NCI-H82 treated with DMSO at 0.1 percent for 48 hours (cell line): Measurements from ENCODE around the gene SUGCT.
"Not testable (repeated sequence)": the region's sequence is repeated elsewhere in the genome, so short reads cannot be mapped to it uniquely, and the experiment has no call there.

ENCODE experiments used
- DNase-seq: peaks from one replicate; lab custom pipeline; 2025; ENCODE audit not compliant: unreplicated experiment; lab: John Stamatoyannopoulos, UW

SUGCT gene

GRCh38 chr7:40244226-40244625 lies 109.4 kb downstream of the SUGCT start:
- no peak for DNase-seq

- no peak for DNase-seq
Observed at GRCh38 chr7:40248681-40249080, 113.9 kb downstream of the SUGCT start.

- not testable (repeated sequence) for DNase-seq
Observed at GRCh38 chr7:40253444-40253843, 118.6 kb downstream of the SUGCT start.

DNA sequence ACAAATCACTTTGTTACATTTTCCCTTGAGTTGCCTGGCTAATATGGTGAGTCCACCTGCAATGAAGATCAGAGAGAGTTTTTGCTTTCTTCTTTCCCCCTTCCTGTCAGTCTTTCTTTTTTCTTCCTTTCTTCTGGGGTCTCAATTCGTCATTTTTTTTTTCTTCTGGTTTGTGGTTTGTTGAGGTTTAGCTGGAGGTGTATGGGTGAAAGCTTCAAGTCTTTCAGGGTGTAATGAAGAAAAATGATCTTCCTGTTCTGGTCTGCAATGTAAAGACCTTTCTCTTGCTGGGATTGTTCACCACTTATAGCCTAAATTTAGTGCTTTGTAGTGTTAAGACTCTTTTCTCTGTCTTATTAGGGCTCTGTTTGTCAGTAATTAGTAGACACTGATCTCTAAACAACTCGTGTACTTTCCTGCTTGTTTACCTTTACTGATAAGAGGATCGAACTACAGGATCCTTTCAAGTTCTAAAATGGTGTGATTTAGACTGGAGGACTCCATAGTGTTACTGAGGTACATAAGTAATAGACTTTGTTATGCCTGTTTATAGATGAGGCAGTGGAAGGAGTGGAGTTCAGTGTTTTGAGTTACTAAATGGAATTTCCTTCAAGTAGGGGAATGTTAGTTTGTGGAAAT lies 129.1 kb downstream of the SUGCT start:
- no peak for DNase-seq

DNA sequence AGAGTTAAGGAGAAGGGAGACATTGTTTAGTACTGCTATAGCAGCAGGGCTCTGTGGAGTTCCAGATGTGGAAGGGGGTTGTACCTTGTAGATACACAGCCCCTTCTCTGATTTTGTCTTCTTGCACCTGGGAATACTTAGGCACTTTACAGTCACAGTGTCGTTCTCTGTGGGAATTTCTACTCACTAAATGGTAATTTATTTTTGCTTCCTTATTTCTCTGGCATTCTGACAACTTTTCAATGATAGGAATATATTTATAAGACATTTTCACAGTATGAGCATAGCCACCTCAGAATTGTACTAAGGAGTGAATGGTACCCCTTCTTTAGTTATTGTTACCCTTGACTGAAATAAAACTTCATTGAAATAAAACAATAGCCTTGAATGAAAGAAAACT lies 132.8 kb downstream of the SUGCT start:
- DNase-seq: no peak

DNA sequence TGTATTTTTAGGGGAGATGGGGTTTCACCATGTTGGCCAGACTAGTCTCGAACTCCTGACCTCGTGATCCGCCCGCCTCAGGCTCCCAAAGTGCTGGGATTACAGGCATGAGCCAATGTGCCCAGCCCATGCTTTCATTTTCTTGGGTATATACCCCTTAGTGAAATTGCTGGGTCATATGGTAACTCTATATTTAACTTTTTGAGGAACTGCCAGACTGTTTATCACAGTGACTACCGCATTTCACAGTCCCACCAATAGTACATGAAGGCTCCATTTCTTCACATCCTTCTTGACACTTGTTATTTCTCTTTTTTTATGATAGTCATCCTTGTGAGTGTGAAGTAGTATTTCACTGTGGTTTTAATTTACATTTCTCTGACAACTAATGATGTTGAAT lies 134.0 kb downstream of the SUGCT start:
- DNase-seq: not testable (repeated sequence)

GRCh38 chr7:40276061-40276460 lies 141.3 kb downstream of the SUGCT start:
- DNase-seq: no peak

DNA sequence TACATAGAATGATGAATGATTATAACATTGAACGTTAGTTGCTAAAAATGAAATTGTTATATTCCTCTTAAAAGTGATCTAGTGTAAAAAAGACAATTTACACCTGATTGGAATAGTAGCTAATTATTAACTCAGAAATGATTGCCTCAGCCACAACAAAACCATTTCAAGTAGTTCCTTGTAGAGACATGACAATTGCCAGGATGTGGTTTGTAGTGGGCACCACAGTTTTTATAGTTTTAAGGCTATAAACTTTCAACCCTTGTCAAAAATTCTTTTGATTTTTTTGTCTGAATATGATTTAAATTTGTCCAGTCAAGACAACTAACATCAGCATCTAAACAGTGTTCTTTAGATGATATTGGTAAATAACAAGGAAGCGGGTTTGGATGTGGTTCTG lies 145.2 kb downstream of the SUGCT start:
- DNase-seq: no peak

GRCh38 chr7:40282858-40283257 lies 148.1 kb downstream of the SUGCT start:
- no peak for DNase-seq

- no peak for DNase-seq
Observed at GRCh38 chr7:40283391-40283790, 148.6 kb downstream of the SUGCT start.

DNA sequence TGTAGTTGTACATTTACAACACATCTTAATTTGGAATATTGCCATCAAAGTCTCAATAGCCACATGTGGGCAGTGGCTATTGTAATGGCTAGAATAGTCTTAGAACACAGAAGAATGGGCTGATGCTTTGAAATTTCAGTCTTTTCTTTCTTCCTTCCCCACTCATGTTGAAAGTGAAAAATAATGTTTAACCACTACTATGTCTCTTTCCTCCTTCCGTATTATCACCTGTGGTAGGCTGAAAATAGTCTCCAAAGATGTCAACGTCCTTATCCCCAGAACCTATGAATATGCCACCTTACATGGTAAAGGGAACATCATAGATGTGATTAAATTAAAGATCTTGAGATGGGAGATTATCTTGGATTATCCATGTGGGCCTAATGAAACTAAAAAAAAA lies 154.0 kb downstream of the SUGCT start:
- no peak for DNase-seq

- DNase-seq: no peak
Observed at GRCh38 chr7:40297741-40298311, 163.0 kb downstream of the SUGCT start.

DNA sequence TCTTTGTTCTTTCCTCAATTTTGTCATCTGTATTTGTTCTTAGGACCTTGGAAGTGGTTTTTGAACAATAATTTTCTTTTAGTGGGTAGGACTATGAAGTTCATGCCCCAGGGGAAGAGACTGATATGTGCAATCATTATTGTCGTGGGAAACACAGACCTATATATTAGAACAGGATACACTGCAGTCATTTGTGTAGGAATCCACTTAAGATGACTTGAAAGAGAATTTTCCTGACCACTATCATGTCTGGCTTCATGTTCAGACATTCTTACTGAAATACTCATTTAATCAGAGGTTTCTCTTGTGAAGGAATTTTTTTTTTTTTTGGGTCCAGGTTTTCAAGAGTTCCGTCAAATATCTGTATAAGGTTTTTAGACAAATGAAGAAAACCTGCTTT lies 163.6 kb downstream of the SUGCT start:
- DNase-seq: no peak

GRCh38 chr7:40299097-40299496 lies 164.3 kb downstream of the SUGCT start:
- DNase-seq: no peak

GRCh38 chr7:40300146-40300670 lies 165.4 kb downstream of the SUGCT start:
- no peak for DNase-seq

GRCh38 chr7:40301486-40302068 lies 166.8 kb downstream of the SUGCT start:
- no peak for DNase-seq

DNA sequence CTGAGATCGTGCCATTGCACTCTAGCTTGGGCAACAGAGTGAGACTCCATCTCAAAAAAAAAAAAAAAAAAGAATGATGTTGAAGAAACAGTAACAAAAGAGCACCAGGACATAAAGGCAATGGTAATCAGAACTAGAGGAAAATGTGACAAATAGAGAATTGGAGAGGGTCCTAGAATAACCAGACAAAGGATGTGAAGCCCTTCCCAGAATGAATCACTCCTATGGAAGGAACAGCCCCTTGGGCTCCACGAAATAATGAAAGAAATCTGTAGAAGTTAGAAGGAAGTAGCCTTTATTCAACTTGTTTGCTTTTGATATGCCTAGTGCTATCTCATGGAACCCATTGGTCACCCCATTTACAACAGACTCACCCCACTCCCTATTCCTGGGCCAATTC lies 169.2 kb downstream of the SUGCT start:
- DNase-seq: no peak

DNA sequence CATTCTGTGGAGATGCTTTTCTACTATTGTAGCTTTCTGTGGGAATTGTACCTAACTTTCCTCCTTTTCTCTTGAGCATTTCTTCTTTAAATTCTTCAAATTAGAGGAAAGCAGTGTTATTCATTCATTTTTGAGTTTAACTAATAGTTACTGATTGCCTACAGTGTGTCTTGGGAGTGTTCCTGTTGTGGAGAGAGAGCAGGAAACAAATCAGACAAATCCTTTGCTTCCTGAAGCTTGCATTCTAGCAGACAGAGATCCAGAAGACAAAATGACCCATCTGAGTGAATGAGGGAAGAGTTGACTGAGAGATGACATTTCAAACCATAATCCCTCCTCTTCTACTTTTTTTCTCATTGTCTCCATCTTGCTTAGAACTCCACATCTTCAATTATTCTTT lies 170.4 kb downstream of the SUGCT start:
- DNase-seq: no peak

GRCh38 chr7:40306025-40306424 lies 171.2 kb downstream of the SUGCT start:
- no peak for DNase-seq

DNA sequence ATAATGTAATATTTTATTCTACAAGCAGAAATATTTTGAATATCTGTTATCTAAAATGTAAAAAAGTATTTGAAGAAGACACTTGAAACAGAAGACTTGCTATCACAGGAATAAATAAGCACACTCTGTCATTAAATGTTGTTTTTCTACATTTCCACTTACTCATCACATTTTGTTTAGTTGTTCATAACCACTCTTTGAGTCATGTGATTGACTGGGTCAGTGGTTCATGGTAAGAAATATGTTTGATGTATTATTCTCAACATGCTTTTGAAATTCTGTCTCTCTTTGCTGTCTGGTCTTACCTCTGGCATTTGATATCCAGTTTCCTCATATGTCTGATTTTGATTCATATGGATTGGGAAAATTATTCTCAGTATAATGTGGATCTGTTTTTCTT lies 171.8 kb downstream of the SUGCT start:
- no peak for DNase-seq

- DNase-seq: no peak
Observed at GRCh38 chr7:40310258-40310657, 175.5 kb downstream of the SUGCT start.

DNA sequence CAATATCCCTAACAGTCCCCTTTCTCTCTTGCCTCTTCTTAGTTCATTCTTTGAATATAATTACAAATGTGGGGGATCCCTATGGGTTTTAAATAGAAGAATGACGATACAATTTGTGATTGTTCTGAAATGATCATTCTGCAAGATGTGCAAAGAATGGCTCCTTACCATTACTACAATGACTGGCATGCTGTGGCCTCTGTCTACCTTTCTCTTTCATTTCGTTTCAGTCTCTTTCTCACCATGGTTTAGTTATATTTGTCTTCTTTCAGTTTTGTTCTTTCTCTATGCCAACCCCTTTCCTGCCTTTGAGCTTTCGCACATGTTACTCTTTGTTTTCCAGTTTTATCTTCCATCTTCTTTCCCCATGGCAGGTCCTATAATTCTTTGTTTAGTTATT lies 176.5 kb downstream of the SUGCT start:
- DNase-seq: no peak

DNA sequence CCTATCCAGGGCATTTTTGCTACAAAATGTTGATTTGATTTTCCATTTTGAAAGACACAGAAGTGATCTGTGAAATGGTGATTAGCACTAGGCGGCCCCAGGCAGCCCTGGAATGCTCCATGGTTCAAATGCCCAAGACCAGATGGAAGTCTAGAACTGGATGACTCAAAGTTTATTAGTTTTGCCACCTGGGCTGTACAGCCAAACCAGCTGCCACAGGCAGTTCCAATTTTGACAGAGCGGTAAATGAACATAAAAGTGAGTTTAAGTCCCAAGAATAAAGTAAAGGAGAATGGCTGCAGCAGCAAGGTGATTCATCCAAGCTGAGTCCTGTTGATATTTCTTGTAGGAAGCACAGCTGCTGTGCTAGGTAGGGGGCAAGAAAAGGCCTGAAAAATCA lies 180.5 kb downstream of the SUGCT start:
- DNase-seq: no peak
